BLaER1 treated with 17β-estradiol and CSF1 and Interleukin-3, amounts not matched to agents 10 nM and 100 nM (cell line): Measurements from ENCODE around the gene PPA1.

Experiments
- H3K27ac ChIP-seq, 11 experiments: shearing (Covaris generic); formaldehyde crosslinking; 2 replicates each; pipeline ENCODE4 v1.8.1; 2022
- H3K27me3 ChIP-seq, 11 experiments: shearing (Covaris generic); formaldehyde crosslinking; 2 replicates each; pipeline ENCODE4 v1.8.1; 2022
- H3K36me3 ChIP-seq, 11 experiments: shearing (Covaris generic); formaldehyde crosslinking; 2 replicates each; pipeline ENCODE4 v1.8.1; 2022
- H3K4me1 ChIP-seq, 10 experiments: shearing (Covaris generic); formaldehyde crosslinking; 2 replicates each; pipeline ENCODE4 v1.8.1; 2022
- H3K4me2 ChIP-seq, 11 experiments: shearing (Covaris generic); formaldehyde crosslinking; 2 replicates each; pipeline ENCODE4 v1.8.1; 2022
- H3K4me3 ChIP-seq, 10 experiments: shearing (Covaris generic); formaldehyde crosslinking; 2 replicates each; pipeline ENCODE4 v1.8.1; 2022
- H3K9ac ChIP-seq, 11 experiments: shearing (Covaris generic); formaldehyde crosslinking; 2 replicates each; pipeline ENCODE4 v1.8.1; 2022
- H3K9me3 ChIP-seq, 11 experiments: shearing (Covaris generic); formaldehyde crosslinking; replicated peaks in 1 of 11; 2 replicates each; pipeline ENCODE4 v1.8.1; 2022
- H4K20me1 ChIP-seq, 11 experiments: shearing (Covaris generic); formaldehyde crosslinking; 2 replicates each; pipeline ENCODE4 v1.8.1; 2022
- Cebpa-rat ChIP-seq, 11 experiments: shearing (Covaris generic); IDR thresholded peaks; 2 replicates each; pipeline ENCODE4 v1.8.1; 2022

The PPA1 gene

GRCh38 chr10:70176441-70176840 is 56.8 kb downstream of the PPA1 start:
- Histone ChIP-seq H4K20me1 (no peaks in the 10 kb centered on the region), H3K9ac (no peak overlapping the region), H3K4me1 (peaks cover 7 to 14% (median 10%) of the 10 kb centered on the region in 10 experiments; a peak in 19 of 20 replicates), H3K27me3 (no peaks in the 10 kb centered on the region), H3K27ac (no peak overlapping the region), H3K4me3 (no peak overlapping the region), H3K9me3 (peaks cover 0 to 19% (median 12%) of the 10 kb centered on the region in 11 experiments; a peak in 16 of 22 replicates), H3K36me3 (no peaks in the 10 kb centered on the region), H3K4me2 (no peak overlapping the region)
- no peak for TF ChIP-seq Cebpa-rat (IDR thresholded peaks at IDR 0.05)

- Histone ChIP-seq H3K9me3 (peaks cover 0 to 17% (median 11%) of the 10 kb centered on the region in 11 experiments; a peak in 16 of 22 replicates), H3K4me1 (peaks cover 13 to 19% (median 15%) of the 10 kb centered on the region in 10 experiments), H3K27me3 (no peaks in the 10 kb centered on the region), H3K27ac (no peak overlapping the region), H4K20me1 (no peaks in the 10 kb centered on the region), H3K9ac (no peak overlapping the region), H3K4me3 (no peak overlapping the region), H3K4me2 (no peak overlapping the region), H3K36me3 (no peaks in the 10 kb centered on the region)
- no peak for TF ChIP-seq Cebpa-rat (IDR thresholded peaks at IDR 0.05)
Observed at GRCh38 chr10:70175516-70175915, 57.7 kb downstream of the PPA1 start.

DNA sequence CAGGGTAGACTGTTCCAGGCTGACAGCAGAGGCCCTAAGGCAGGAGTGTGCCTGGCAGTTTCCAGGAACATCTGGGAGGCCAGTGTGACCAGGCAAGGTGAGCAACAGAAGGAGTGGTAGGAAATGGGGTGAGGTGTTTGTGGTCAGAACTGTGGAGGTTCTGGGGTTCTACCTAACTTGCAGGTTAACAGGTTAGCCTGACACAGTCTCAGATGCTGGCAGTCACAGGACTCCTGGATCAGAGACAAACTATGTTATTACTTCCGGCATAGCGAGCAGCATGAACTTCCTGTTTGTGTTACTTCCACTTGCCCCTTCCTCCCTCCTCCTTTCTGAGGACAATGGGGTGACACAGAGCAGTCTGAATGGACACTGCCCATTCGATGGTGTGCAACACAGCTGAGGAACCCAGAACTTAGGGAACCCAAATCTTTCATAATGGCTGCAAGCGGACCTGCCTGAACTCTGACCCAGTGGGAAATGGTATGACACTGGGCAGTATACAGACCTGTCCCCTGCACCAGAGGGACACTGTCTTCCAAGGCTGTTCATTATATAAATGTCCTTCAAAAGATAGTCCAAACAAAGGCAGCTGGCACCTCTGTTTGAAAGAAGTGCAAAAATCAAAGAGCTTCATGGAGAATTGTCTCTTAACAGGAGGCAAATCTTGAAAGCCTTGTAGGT is 59.0 kb downstream of the PPA1 start:
- H3K4me1 ChIP-seq: peaks cover 14 to 21% (median 17%) of the 10 kb centered on the region in 10 experiments
- H3K27me3 ChIP-seq: no peaks in the 10 kb centered on the region
- peak overlapping the region; percentile 16 to 84 (median 48); a peak in 18 of 22 replicates for H3K4me2 ChIP-seq
- peaks cover 6 to 9% (median 8%) of the 10 kb centered on the region in 11 experiments; a peak in 21 of 22 replicates for H4K20me1 ChIP-seq
- no peak overlapping the region for H3K4me3 ChIP-seq
- peaks cover 0 to 4% (median 0%) of the 10 kb centered on the region in 11 experiments; a peak in 2 of 22 replicates for H3K9me3 ChIP-seq
- no peaks in the 10 kb centered on the region for H3K36me3 ChIP-seq
- no peak for TF ChIP-seq Cebpa-rat (IDR thresholded peaks at IDR 0.05)
- H3K27ac ChIP-seq: peak overlapping the region; percentile 9 to 68 (median 34); a peak in 15 of 22 replicates
- H3K9ac ChIP-seq: peak overlapping the region in 2 of 11 experiments; percentile 14 to 17; a peak in 3 of 22 replicates

DNA sequence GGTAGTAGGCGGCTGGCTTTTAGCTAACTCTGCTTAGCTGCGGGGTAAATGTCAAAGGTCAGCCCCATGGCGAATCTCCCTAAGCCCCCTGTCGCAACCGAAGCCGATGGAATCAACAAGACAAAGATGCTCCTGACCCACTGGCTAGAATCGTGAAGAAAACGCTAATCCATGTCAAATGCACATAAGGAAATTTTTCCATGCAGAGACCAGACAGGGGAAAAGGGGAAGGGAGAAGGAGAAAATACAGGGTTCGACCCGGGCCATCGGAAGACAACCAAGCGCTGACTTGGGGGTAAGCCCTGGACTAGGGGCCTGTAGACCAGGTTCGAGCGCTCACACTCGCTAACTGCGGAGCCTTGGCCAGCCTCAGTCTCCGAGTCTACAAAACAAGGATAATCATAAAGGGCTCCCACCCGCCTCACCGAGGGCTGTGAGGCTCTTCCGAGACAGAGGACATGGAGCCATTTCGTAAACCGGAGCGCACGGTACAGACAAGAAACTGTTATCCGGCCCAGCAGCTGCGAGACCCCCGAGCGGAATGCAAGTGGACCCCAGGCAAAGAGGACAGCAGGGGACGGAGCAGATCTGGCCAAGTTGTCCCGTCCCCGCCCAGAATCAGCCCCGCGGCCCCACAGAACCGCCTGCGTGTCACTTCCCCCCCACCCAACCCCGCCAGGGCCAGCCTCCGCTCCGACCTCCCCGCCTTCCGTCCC is 63.4 kb downstream of the PPA1 start:
- Histone ChIP-seq H3K4me2 (peak overlapping the region; percentile 86 to 99 (median 94)), H3K9ac (peak overlapping the region; percentile 85 to 96 (median 93)), H3K36me3 (peaks cover 19 to 36% (median 31%) of the 10 kb centered on the region in 11 experiments; a peak in 20 of 22 replicates), H3K9me3 (no peaks in the 10 kb centered on the region), H4K20me1 (peaks cover 49 to 53% (median 51%) of the 10 kb centered on the region in 11 experiments), H3K27me3 (no peaks in the 10 kb centered on the region), H3K4me3 (peak overlapping the region; percentile 75 to 98 (median 94)), H3K4me1 (peaks cover 58 to 65% (median 61%) of the 10 kb centered on the region in 10 experiments), H3K27ac (peak overlapping the region; percentile 80 to 94 (median 90))
- TF ChIP-seq Cebpa-rat (IDR thresholded peaks at IDR 0.05): no peak

- H3K4me1 ChIP-seq: peaks cover 61 to 69% (median 64%) of the 10 kb centered on the region in 10 experiments
- peaks cover 54 to 61% (median 59%) of the 10 kb centered on the region in 11 experiments for H4K20me1 ChIP-seq
- TF ChIP-seq Cebpa-rat (IDR thresholded peaks at IDR 0.05): no peak
- H3K27me3 ChIP-seq: no peaks in the 10 kb centered on the region
- peaks cover 19 to 36% (median 31%) of the 10 kb centered on the region in 11 experiments; a peak in 20 of 22 replicates for H3K36me3 ChIP-seq
- H3K9ac ChIP-seq: peak overlapping the region; percentile 85 to 96 (median 93)
- H3K4me3 ChIP-seq: peak overlapping the region; percentile 75 to 98 (median 94)
- H3K27ac ChIP-seq: peak overlapping the region in 7 of 11 experiments; percentile 88 to 93 (median 91); a peak in 9 of 22 replicates
- H3K9me3 ChIP-seq: no peaks in the 10 kb centered on the region
- H3K4me2 ChIP-seq: peak overlapping the region; percentile 86 to 99 (median 94)
Observed at GRCh38 chr10:70169011-70169410, 64.2 kb downstream of the PPA1 start.

DNA sequence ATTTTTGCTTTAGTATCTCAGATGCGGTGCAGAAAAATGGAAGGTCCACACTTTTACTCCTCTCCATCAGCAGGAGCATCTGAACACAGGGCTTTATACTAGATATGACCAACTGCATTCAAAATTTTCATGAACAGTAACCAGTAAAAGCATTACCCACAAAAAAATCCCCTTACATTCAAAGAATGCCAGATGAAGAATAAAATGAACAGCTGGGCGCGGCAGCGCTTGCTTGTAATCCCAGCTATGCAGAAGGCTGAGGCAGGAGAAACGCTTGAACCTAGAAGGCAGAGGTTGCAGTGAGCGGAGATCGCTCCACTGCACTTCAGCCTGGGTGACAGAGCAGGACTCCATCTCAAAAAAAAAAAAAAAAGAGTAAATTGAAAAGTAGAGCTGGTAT is 66.0 kb downstream of the PPA1 start:
- Histone ChIP-seq H3K4me2 (peak overlapping the region; percentile 86 to 99 (median 94); a peak in 21 of 22 replicates), H3K9ac (peak overlapping the region in 3 of 11 experiments; percentile 5 to 24 (median 14); a peak in 4 of 22 replicates), H4K20me1 (peaks cover 65 to 77% (median 75%) of the 10 kb centered on the region in 11 experiments), H3K9me3 (no peaks in the 10 kb centered on the region), H3K36me3 (peaks cover 19 to 42% (median 35%) of the 10 kb centered on the region in 11 experiments; a peak in 20 of 22 replicates), H3K27ac (0 out of 22 replicates have a peak overlapping the region, but pooled peaks of 2 of the 11 experiments have one; percentile 17 to 19), H3K4me1 (peaks cover 73 to 81% (median 77%) of the 10 kb centered on the region in 10 experiments), H3K4me3 (no peak overlapping the region), H3K27me3 (no peaks in the 10 kb centered on the region)
- TF ChIP-seq Cebpa-rat (IDR thresholded peaks at IDR 0.05): no peak

GRCh38 chr10:70166394-70166793 is 66.8 kb downstream of the PPA1 start:
- no peaks in the 10 kb centered on the region for H3K27me3 ChIP-seq
- H3K27ac ChIP-seq: peak overlapping the region in 2 of 11 experiments; percentile 23 to 43; a peak in 3 of 22 replicates
- peaks cover 27 to 49% (median 42%) of the 10 kb centered on the region in 11 experiments for H3K36me3 ChIP-seq
- TF ChIP-seq Cebpa-rat (IDR thresholded peaks at IDR 0.05): no peak
- no peaks in the 10 kb centered on the region for H3K9me3 ChIP-seq
- peak overlapping the region; percentile 86 to 99 (median 94); a peak in 21 of 22 replicates for H3K4me2 ChIP-seq
- peaks cover 72 to 85% (median 83%) of the 10 kb centered on the region in 11 experiments for H4K20me1 ChIP-seq
- no peak overlapping the region for H3K4me3 ChIP-seq
- peaks cover 79 to 87% (median 84%) of the 10 kb centered on the region in 10 experiments for H3K4me1 ChIP-seq
- H3K9ac ChIP-seq: peak overlapping the region in 1 of 11 experiments; percentile 31; a peak in 2 of 22 replicates

GRCh38 chr10:70164163-70164562 is 69.1 kb downstream of the PPA1 start:
- Histone ChIP-seq H4K20me1 (peaks cover 70 to 99% (median 95%) of the 10 kb centered on the region in 11 experiments), H3K4me3 (peak overlapping the region in 8 of 10 experiments; percentile 20 to 53 (median 30); a peak in 11 of 20 replicates), H3K27ac (peak overlapping the region in 9 of 11 experiments; percentile 45 to 78 (median 68); a peak in 18 of 22 replicates), H3K27me3 (no peaks in the 10 kb centered on the region), H3K9me3 (no peaks in the 10 kb centered on the region), H3K4me2 (peak overlapping the region; percentile 80 to 99 (median 92)), H3K36me3 (peaks cover 49 to 72% (median 63%) of the 10 kb centered on the region in 11 experiments), H3K9ac (peak overlapping the region; percentile 12 to 66 (median 43); a peak in 16 of 22 replicates), H3K4me1 (peaks cover 73 to 82% (median 80%) of the 10 kb centered on the region in 10 experiments)
- TF ChIP-seq Cebpa-rat (IDR thresholded peaks at IDR 0.05): no peak
